ENCODE measurements around the gene DDX59.

Gene DDX59

DNA sequence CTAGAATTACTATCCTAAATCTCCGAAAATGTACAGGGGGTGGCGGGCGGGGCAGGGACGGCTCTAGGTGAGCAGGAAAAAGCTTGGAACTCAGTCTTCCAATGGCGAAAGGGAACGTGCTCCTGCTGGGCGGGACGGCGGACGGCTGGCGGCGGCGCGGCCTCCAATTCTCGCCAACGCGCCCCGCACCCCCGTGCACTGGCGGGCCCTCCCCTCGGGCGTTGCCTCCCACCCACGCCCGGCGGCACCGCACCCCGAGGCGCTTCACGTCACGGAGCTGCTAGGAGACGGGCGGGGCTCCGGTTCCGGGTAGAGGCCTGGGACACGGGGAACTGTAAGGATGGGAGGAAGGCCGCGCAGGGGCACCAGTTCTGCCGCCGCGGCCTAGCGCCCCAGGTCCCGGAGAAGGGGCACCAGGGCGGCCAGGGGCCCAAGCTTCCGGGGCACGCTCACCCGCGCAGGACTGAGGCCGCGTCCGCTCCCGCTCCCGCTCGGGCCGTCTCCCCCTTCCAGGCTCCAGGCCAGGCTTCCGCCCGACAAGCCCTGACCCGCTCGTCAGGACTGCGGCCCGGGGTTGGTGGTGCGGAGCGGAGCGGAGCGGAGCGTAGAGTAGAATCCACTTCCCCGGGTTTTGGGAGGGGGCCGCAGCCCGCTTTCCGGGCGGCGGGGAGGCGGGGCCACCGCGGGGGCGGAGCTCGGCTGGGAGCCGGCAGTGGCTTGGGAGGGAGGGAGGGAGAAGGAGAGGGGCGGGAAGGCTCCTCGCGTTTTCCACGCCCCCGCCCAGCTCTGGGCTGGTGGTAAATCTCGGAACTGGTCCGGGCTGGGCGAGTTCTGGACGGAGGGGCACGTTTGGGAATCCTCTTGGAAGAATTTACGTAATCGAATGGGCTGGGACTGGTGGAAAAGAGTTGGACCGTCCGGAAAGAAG is at the start of gene DDX59:
Gene DDX59, minus strand, starts transcription at position 594 of the 928 bp plus-strand sequence. CDS start 3,167 bp downstream, outside the sequence.
- peak; percentile 91 for DNase-seq

DNA sequence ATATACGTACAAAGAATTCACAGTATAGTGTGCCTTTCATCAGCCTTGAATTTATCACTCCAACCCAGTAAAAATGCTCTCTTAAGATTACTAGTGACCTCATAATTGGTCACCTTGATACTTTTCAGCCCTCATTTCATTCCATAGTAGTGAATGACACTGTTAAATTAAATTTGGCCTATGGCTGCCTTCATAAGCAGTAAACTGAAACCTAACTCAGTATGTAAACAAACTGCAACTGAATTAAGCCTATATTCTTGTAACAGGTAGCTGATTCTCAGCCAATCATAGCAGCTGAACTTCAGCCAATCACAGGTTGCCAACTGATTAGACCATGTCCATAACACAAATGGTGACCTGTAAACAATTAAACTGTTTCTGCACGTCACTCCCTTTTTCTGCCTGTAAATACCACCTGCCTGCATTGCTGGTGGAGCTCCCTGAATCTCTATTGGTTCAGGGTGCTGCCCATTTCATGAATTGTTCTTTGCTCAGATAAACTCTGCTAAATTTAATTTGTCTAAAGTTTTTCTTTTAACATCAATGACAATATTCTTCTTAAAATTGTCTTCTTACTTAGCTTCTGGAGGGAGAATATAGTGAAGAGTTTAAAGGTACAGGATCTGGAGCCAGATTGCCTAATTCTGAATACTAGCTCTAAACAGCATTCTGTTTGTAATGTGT is 44.9 kb upstream of the DDX59 start:
- no peak for DNase-seq

DNA sequence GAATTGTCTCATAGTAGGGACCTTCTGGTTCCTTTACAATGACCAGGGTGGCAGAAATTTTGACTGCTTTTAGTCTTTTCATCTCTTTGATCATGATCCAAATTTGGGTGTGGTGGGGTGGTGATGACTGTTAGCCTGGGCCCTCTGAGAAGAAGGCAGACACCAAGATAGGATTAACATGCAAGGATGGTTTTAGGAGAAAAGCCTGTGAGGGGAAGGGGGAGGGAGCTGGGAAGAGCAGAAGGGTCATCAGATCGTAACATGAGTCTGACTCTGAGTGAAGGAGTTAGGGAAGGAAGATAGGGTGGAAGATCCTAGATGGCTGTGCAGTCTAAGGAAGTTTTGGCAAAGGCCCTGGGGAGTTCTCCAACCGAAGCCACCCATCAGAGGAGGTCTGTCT is 40.5 kb upstream of the DDX59 start:
- DNase-seq = no peak

DNA sequence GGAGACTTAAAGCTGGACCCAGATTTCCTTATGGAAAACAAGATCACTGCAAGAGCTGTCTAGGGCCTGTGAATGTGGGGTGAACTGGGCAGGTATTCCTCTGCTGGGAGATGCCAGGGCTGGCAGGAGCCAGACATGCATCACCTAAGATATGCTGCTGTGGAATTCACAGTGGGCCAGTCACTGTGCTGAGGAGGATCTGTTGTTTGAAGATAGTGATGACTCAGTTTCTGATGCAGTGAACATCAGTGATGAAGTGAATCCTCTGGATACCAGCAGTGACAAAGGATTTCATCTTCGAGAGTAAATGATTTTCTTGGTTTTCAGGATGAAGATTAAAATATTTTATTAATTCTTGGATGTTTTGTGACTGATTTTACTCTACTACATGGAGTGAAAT is 39.1 kb upstream of the DDX59 start:
- DNase-seq = no peak

DNA sequence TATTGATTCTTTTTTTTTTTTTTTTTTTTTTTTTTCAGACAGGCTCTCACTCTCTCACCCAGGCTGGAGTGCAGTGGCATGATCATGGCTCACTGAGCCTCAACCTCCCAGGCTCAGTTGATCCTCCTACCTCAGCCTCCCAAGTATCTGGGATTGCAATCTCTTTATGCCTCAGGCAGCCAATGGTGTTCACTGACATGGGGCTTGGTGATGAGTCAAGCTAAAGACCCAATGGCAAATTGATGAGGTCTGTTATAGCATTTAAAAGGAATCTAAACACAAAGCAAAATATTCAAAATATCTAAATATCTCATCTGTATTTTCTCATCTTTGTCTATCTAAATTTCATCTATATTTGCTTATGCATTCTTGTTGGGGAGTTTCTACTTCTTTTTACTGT is 38.5 kb upstream of the DDX59 start:
- DNase-seq = no peak

DNA sequence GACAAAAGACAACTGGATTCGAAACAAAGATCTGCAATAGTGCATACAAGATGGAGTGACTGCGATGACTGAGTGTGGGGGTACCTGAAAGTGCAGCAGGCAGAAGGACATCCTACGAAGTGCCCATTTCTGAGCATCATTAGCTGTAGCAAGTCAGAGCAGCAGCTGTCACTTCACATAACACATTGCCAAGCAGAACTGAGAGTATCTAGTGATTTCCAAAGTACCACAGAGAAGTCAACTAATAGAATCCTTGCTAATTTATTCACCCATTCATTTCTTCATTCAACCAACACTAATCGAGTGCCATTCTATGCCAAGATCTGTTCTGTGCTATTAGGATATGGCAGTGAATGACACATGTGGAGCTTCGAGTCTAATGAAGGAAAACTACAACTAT is 37.4 kb upstream of the DDX59 start:
- no peak for DNase-seq

DNA sequence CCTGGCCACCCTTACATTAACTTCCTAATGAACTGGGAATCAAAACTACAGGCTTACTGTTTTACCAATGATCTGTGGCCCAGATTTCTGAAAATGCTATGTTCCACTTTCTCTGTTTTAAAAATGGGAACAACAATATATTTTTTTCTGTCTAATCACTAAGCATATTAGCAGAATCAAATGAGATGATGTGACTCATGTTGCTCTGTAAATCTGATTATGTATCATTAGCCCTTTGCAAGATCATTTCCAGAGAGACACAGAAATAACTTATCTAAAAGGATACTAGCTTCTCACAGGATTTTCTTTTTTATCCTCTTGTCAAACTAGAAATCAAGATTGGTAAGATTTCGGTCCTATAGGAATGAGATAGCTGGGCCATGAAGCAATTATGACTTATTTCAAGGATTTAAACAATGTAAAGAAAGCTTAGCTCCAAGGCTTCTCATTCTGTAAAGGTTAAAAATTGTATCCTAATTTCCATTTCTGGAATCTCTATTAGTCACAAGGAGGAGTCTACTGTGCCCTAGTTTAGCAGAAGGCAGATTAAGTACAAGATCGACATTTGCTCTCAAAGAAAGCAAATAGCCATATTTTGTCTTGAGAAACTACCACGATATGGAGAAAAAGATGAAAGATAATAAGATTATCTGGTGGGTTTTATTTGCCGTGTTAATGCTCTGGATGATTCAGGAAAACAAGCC is 36.6 kb upstream of the DDX59 start:
- no peak for DNase-seq

DNA sequence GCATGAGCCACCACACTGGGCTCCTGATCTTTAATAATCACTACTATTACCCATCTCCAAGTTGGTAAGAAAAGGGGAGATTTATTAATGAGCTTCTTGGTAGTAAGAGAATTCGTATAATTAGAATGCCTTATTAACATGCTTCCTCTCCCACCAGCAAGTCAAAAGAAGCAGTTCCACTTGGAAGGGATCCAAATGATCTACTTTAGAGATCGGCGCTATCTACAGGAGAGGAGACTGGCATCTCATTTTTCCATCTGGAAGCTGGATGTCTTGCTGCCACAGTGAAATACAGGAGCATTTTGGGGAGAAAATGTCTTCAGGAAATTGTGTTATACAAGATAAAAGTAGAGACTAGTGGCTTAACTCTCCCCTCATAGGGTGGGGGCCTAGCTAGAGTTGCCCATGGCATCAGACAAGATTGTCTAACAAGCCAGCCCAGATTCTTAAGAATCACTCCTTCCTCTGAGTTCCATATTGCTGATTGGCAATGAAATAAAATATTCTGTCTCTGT is 35.3 kb upstream of the DDX59 start:
- DNase-seq = no peak

DNA sequence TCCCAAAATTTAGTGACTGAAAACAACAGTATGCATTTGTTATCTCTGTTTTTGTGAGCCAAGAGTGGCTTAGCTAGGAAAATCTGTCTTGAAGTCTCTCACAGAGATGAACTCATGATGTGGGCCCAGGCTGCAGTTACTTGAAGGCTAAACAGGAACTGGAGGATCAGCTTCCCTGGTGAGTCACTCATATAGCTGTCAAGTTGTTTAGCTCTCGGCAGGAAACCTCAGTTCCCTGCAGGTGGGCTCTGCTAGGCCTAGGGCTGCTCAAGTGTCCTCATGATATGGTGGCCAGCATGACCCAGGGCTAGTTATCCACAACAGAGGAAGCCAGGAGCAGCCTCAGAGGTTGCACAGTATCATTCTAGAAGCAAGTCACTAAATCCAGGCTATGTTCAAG is 30.2 kb upstream of the DDX59 start:
- no peak for DNase-seq

DNA sequence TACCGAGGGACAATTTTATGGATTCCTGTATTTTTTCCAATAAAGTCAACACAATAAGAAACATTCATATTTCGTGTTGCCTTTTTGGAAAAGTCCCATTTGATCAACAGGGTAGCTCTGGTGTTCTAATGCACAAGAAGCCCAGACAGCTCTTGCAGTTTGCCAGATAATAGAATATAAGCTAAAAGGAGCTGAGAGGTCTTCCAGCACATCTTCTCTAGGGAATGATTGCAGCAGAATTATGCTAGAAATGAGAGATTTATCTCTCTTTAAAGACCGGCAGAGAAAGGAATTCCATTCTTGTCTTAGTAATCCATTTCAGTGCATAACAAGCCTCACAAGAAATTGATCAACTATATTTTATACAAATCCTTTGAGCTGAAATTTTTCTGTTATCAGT is 25.0 kb upstream of the DDX59 start:
- no peak for DNase-seq

DNA sequence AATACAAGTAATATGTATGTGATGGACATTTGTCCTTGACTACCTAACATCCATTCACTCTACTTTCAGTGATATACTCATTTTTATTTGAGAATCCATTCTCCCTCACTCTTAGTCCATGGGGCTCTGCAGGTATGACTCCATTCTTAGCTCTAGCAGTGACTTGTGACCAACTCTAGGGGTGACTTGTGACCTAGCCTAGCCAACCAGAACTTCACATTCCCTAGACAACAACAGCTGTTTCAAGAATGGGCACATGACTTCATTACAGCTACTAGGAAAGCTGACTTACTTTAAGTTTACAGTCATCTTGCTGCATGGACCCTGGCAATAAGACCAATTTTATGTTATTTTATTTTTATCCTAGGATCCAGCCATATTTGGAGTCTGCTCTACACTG is 23.6 kb upstream of the DDX59 start:
- DNase-seq = no peak

DNA sequence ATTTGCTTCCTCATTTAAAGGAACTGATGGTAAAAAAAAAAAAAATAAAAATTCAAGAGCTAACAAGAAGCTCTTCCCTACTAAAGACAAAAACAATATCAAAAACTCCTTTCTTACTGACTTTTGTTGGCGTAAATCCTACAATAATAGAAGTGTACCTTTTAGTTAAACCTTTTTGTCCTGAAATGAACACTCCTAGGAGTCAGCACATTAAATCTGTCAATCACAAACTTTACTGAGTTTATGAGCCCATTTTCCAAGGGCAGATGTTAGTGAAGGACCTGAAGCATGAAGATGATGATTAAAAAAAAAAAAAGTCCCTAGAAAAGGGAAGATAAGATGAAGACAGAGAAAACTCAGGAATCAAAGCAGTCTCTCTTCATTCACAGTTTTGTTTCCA is 22.6 kb upstream of the DDX59 start:
- no peak for DNase-seq

DNA sequence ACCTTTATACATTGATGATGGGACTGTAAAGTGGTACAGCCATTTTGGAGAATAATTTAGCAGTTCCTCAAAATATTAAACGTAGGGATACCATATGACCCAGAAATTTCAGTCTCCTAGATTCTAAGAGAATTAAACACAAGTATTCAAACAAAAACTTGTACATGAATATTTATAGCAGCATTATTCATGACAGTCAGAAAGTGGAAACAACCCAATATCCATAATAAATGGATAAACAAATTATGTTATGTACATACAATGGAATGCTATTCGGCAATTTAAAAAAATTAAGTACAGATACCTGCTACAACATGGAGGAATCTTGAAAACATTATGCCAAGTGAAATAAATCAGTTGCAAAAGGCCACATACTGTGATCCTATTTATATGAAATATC is 16.9 kb upstream of the DDX59 start:
- DNase-seq = no peak

DNA sequence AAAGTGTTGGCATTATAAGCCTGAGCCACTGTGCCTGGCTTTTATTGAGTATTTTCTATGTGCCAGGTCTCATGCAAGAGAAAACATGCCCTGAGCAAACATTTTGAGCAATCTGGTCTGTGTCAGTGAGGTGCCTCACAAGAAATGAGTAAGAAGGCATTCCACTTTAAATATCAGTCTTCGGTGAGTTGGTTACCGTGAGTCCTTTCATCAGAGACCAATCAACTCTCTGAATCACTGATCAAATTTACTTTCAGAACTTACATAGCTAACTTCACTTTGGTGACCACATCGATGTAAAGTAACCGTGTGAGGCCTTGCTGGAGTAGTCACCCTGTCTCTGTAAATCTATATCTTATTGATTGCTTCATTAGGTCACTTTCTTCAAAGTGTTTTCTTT is 14.3 kb upstream of the DDX59 start:
- no peak for DNase-seq

DNA sequence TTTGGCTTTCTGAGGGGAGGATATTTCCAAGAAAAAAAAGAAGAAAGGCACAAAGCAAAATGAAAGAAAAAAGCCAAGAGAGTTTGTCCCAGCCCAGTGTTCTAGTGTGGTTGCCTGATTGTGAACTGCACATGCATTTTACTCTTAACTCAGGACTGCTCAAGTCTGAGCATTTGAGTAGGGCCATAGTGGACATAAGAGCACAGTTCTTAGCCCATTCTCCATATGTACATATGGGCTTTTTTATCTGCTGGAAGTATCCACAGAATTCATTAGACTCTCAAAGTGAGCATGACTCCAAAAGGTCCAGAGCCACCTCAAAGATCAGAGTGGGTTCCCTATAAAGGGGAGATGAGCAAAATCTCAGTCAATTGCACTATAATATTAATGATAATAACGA is 13.6 kb upstream of the DDX59 start:
- DNase-seq = no peak

DNA sequence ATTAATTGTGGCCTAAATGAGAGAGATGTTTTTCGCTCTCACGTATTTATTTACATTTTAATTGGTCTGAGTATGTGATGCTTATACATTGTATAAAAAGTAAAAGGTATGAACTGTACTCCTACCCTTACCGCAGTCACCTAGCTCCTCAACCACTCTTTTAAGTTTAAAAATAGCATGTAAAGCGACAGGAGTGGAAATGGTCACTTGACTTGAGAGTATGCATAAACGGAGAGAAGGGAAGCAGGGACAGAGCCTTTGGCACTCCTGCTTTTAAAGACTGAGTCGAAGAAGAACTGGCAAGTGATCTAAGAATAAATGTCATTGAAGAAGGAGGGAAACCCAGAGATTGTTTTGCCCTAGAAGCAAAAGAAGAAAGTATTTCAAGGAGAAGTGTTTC is 11.5 kb upstream of the DDX59 start:
- no peak for DNase-seq

DNA sequence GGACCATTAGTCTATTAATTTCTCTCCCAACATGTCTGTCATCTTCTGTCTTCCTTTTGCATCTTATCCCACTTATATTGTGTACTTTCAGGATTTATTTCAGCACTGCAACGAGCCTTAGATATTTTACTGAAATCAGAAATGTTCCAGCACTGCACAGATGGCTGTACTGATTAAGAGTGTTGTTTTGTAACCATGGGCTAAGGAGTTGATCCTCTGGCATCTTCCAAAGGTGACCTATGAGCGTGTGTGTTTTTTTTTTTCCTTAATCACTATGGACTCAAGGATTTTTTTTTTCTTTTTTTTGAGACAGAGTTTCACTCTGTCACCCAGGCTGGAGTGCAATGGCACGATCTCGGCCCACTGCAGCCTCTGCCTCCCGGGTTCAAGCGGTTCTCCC is 7.1 kb upstream of the DDX59 start:
- no peak for DNase-seq

DNA sequence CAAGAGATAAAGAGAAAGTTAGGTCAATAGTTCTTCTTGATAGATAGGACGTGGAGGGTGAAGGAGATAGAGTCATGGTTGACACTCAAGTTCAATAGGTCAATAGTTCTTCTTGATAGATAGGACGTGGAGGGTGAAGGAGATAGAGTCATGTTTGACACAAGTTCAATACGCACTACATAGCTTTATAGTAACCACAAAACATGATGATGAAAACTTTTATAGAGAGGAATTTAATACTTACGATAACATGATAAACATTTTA is 5.8 kb upstream of the DDX59 start:
- DNase-seq = no peak

DNA sequence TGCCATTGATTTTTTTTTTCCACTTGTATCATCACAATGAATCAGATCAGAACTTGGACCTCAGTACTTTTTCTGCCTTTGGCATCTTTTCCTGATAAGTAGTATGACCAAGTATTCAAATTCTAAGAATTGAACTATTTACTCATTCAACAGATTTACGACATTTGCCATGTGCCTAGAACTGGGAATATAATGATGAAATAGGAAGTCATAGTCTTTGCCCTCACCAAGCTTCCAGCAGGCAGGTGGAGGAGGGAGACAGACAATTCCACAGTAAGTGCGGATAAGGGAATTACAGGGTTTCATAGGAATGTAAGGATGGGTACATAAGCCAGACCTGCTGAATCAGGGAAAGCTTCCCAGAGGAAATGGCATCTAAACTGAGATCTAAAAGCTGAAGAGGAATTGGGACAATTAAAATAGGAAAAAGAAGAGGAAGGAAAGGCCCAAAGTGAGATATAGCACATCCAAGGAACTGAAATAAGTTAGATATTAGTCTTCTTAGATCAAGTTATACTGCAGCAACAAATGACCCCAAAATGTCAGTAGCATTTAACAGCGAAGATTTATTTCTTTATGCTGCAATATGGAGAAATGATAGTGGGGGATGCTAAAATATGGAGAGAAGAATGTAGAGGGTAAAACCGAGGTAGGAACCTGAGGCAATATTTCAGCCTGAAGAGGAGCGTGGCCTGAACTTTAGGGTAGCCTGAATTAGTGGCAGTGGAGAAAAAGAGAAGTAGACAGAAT is 5.3 kb upstream of the DDX59 start:
- no peak for DNase-seq

DNA sequence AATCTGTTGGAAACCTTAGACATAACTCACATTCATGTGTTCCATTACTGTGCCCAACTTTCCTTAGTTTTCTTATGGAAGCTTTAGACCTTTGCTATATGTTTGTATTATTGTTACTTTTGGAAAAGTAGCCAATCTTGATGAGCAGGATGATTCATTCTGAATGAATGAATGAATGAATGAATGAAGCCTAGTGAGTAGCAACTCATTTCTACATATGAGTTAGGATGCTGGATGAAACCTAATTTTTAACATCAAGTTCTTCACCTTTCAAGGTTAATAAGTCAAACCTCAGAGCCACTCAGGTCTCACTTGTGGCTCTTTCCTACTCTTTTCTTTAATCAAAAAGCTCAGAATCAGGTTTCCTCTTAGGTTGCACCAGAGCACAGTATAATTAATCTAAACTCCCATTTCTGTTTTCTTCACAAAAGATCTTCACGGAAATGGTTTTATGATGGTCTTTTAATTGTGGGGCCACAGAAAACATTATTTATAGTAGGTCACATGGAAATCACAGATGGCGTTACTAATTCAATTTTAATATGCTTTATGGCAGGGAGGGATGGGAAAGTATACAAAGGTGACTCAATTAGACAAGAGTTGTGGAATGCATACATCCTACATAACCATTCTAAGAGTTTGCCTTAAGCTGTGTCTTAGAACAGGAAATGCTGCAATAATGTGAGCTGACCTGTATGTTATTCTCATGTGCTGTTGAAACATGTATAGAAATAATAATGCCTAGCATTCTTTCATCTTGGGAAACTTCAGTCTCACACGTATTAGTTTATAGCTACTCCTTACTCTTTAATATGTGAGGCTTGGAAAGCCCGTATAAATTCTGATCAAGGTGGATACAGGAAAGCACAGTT is 4.5 kb upstream of the DDX59 start:
- DNase-seq = no peak

DNA sequence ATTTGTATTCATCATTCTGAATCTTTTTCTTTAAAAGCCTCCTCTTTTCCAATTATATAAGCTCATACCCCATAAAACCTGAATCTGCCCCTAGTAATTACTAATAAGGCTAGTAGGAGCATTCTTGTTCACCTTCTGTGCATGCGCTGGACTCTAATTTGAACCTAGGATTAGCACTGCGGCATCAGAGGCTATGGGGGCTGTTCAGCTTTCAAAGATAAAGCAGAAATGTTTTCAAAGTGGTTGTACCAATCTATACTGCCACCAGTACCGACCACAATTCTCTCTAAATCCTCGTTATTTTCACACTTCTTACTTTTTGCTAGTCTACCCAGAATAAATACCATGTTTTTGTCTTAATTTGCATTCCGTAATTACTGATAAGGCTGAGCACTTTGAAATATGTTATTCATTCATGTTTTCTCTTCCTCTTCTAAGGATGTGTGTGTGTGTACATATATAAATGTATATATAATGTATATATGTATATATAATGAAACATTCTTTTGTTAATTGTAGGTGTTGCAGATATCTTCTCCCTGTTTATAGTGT is 1.6 kb upstream of the DDX59 start:
- no peak for DNase-seq
